AG10803 (cell line): ENCODE data around the gene TRPT1.

Source experiments
- DNase-seq: peaks from one replicate; pipeline ENCODE4 v3.0.0; 2010; ENCODE audit warnings: low read depth
- H3K4me3 ChIP-seq: 2 replicates; pipeline ENCODE4 v1.5.1; 2011; ENCODE audit warnings: mild to moderate bottlenecking, low read length, control low read depth
- TF ChIP-seq, protein P1 (sequence below): conservative IDR thresholded peaks from 2 replicates; pipeline ENCODE4 v1.5.1; 2011; ENCODE audit warnings: mild to moderate bottlenecking, low read length, control low read depth, inconsistent platforms

The TRPT1 gene

GRCh38 chr11:64237484-64237951 lies 11.5 kb upstream of the TRPT1 start:
- H3K4me3 ChIP-seq, result no peak overlapping the region
- TF ChIP-seq, protein P1, sequence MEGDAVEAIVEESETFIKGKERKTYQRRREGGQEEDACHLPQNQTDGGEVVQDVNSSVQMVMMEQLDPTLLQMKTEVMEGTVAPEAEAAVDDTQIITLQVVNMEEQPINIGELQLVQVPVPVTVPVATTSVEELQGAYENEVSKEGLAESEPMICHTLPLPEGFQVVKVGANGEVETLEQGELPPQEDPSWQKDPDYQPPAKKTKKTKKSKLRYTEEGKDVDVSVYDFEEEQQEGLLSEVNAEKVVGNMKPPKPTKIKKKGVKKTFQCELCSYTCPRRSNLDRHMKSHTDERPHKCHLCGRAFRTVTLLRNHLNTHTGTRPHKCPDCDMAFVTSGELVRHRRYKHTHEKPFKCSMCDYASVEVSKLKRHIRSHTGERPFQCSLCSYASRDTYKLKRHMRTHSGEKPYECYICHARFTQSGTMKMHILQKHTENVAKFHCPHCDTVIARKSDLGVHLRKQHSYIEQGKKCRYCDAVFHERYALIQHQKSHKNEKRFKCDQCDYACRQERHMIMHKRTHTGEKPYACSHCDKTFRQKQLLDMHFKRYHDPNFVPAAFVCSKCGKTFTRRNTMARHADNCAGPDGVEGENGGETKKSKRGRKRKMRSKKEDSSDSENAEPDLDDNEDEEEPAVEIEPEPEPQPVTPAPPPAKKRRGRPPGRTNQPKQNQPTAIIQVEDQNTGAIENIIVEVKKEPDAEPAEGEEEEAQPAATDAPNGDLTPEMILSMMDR, result no peak
- DNase-seq, result no peak

GRCh38 chr11:64235437-64236161 lies 9.6 kb upstream of the TRPT1 start:
- TF ChIP-seq, protein P1, result no peak
- DNase-seq, result no peak
- H3K4me3 ChIP-seq, result peak overlapping the region; percentile 65

DNA sequence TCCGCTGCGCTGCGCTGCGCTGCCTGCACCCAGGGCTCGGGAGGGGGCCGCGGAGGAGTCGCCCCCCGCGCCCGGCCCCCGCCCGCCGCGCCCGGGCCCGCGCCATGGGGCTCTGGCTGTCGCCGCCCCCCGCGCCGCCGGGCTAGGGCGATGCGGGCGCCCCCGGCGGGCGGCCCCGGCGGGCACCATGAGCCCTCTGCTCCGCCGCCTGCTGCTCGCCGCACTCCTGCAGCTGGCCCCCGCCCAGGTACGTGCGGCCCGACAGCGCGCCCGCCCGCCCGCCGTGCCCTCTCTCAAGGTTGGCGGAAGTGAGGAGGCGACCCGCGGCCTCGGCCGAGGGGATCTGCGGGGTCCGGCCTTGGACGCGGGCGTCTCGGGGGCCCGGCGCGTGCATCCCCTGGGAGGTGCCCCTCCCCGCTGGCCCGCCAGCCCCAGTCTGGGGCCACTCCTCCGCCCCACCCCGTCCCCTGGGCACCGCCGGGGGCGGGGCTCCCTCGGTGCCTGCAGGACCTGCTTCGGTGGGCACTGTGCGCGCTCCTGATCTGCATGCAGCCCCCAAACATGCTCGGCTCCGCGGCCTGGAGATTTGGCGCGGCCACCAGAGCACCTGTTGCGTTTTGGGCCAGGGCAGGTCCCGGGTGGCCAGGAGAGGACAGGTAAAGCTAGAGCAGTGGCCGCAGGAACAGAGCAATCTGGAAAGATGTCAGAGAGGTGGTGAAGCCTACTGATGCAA lies 8.8 kb upstream of the TRPT1 start:
- peak overlapping the region; percentile 65 for H3K4me3 ChIP-seq
- no peak for DNase-seq
- TF ChIP-seq, protein P1, result no peak

DNA sequence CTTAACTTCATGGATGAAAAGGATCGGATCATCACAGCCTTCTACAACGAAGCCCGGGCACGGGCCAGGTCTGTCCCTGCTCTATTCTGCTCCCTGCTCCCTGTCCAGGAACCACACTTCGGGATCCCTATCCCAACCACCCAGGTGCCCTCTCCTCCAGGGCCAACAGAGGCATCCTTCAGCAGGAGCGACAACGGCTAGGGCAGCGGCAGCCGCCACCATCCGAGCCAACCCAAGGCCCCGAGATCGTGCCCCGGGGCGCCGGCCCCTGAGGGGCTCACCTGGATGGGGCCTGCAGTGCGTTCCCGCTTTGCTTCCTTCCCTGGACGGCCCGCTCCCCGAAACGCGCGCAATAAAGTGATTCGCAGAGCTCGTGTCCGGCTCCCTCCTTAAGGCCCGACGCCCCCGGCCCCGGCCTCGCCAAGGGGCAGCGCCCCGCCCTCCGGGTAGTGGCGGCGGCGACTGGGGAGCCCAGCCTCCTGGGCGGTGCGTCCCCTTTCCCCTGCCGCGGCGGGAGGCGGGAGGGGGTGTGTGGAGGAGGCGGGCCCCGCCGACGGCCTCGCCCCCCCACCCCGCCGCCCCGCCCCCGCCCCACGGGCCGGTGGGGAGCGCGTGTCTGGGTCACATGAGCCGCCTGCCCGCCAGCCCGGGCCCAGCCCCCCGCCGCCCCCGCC lies 8.1 kb upstream of the TRPT1 start, which contains the start of gene VEGFB:
Gene VEGFB (plus strand): TSS at position 672 of the 674 bp plus-strand sequence. CDS start 250 bp downstream, outside the sequence.
- TF ChIP-seq, protein P1, result no peak
- peak within 1 kb of the TSS; percentile 65 for H3K4me3 ChIP-seq
- no peak for DNase-seq

DNA sequence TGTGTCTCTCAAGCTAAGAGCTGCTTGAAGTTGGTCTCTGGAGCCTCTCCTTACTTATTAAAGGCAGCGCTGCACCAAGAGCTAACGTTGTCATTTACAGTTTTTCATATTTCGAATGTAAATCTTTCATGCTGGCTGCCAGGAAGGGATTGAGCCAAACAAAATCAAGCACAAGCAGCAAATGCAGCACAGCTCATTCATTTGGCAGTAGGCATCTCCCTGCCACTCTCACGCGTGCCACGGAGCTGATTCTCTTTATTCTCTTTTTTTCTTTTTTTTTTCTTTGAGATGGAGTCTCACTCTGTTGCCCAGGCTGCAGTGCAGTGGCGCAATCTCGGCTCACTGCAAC lies 7.0 kb upstream of the TRPT1 start:
- TF ChIP-seq, protein P1, result no peak
- H3K4me3 ChIP-seq, result no peak overlapping the region
- no peak for DNase-seq

GRCh38 chr11:64232182-64232966 lies 6.4 kb upstream of the TRPT1 start:
- no peak overlapping the region for H3K4me3 ChIP-seq
- DNase-seq, result no peak
- TF ChIP-seq, protein P1, result no peak
